GM12878 (cell line): ENCODE results near the gene HOMER2. TPM values are rescaled to one million over a fixed set of nuclear protein-coding genes. Genes with fewer than 3 reads are reported as not detected.
A peak's percentile ranks its signal among the peaks of the same experiment; 100 is the strongest.

Experiments used
- ATF7 ChIP-seq: fragments of 450-650 bp; IDR thresholded peaks from 2 replicates; pipeline ENCODE4 v1.6.1; 2016; ENCODE audit warnings: low read depth, mild to moderate bottlenecking
- CBFB ChIP-seq: IDR thresholded peaks from 2 replicates; pipeline ENCODE4 v1.6.1; 2016; ENCODE audit warnings: antibody characterized with exemption, low read depth
- CHD2 ChIP-seq: IDR thresholded peaks from 2 replicates; pipeline ENCODE4 v1.6.1; 2011; ENCODE audit warnings: low read depth, low read length, improper control_type of control experiment, borderline replicate concordance
- CREB1 ChIP-seq: IDR thresholded peaks from 2 replicates; pipeline ENCODE4 v1.6.1; 2012; ENCODE audit warnings: low read depth, mild to moderate bottlenecking, inconsistent platforms
- ELK1 ChIP-seq: IDR thresholded peaks from 2 replicates; pipeline ENCODE4 v1.6.1; 2012; ENCODE audit warnings: low read depth, low read length, improper control_type of control experiment
- GABPA ChIP-seq: IDR thresholded peaks from 2 replicates; pipeline ENCODE4 v1.6.1; 2014; ENCODE audit warnings: antibody characterized with exemption, low read depth, mild to moderate bottlenecking, inconsistent platforms
- HDAC2 ChIP-seq: fragments of 200-600 bp; sonication (generic); IDR thresholded peaks from 2 replicates; pipeline ENCODE4 v1.6.1; 2017
- IKZF2 ChIP-seq, 2 experiments: fragments of 450-650 bp; IDR thresholded peaks; 2 replicates each; pipeline ENCODE4 v1.6.1; 2017; ENCODE audit warnings: mild to moderate bottlenecking in 2 of 2, moderate library complexity in 2 of 2
- IRF3 ChIP-seq: fragments of 450-650 bp; IDR thresholded peaks from 2 replicates; pipeline ENCODE4 v1.6.1; 2014; ENCODE audit warnings: mild to moderate bottlenecking
- MYC ChIP-seq: IDR thresholded peaks from 2 replicates; pipeline ENCODE4 v1.6.1; 2011; ENCODE audit warnings: mild to moderate bottlenecking, low read length, moderate library complexity, inconsistent platforms; ENCODE audit not compliant: insufficient read depth, insufficient replicate concordance, insufficient read length, severe bottlenecking
- NBN ChIP-seq: fragments of 450-650 bp; IDR thresholded peaks from 2 replicates; pipeline ENCODE4 v1.6.1; 2016
- PAX8 ChIP-seq: fragments of 450-650 bp; IDR thresholded peaks from 2 replicates; pipeline ENCODE4 v1.6.1; 2017; ENCODE audit warnings: mild to moderate bottlenecking, moderate library complexity
- PML ChIP-seq: IDR thresholded peaks from 2 replicates; pipeline ENCODE4 v1.6.1; 2012; ENCODE audit warnings: low read length, inconsistent platforms
- POU2F2 ChIP-seq: IDR thresholded peaks from 3 replicates; pipeline ENCODE4 v1.6.1; 2011; ENCODE audit warnings: low read depth, mild to moderate bottlenecking, low read length, borderline replicate concordance
- RAD51 ChIP-seq: fragments of 450-650 bp; IDR thresholded peaks from 2 replicates; pipeline ENCODE4 v1.6.1; 2016; ENCODE audit warnings: moderate library complexity, mild to moderate bottlenecking, inconsistent platforms
- RCOR1 ChIP-seq: conservative IDR thresholded peaks from 2 replicates; pipeline ENCODE4 v1.6.1; 2012; ENCODE audit warnings: low read depth, low read length, improper control_type of control experiment
- RELA ChIP-seq: fragments of 450-650 bp; IDR thresholded peaks from 2 replicates; pipeline ENCODE4 v1.8.0; 2014; ENCODE audit warnings: borderline replicate concordance; ENCODE audit not compliant: partially characterized antibody
- SMAD5 ChIP-seq: IDR thresholded peaks from 2 replicates; pipeline ENCODE4 v1.6.1; 2016; ENCODE audit warnings: antibody characterized with exemption, low read depth
- SP1 ChIP-seq: IDR thresholded peaks from one replicate; pipeline ENCODE4 v1.6.1; 2011; ENCODE audit warnings: low read depth, low read length
- TCF12 ChIP-seq: IDR thresholded peaks from 2 replicates; pipeline ENCODE4 v1.6.1; 2011; ENCODE audit warnings: low read depth, mild to moderate bottlenecking, low read length
- TCF3 ChIP-seq: IDR thresholded peaks from 2 replicates; pipeline ENCODE4 v1.6.1; 2012; ENCODE audit warnings: low read depth, mild to moderate bottlenecking, low read length, borderline replicate concordance; ENCODE audit not compliant: insufficient read depth
- ZBTB40 ChIP-seq: fragments of 450-650 bp; IDR thresholded peaks from 2 replicates; pipeline ENCODE4 v1.6.1; 2016; ENCODE audit warnings: mild to moderate bottlenecking, moderate library complexity, borderline replicate concordance
- polyA plus RNA-seq, 11 experiments: library from polyadenylated mRNA; depleted of rRNA in 4 of 11; unstranded in 6 of 11; stranded (reverse) in 5 of 11; fragments of >200 nt; fragmentation: Nextera tagmentation in 4 of 11; fragmentation: Illumina TruSeq in 1 of 11; extraction: Ambion mirVana in 4 of 11; extraction: Trizol in 1 of 11; gene quantifications; 1 replicate in 1 of 11; 2 replicates in 10 of 11; pipeline versions ENCODE4 v1.2.1 to v1.2.3, GENCODE V29; 2011 to 2016; ENCODE audit warnings: inconsistent platforms in 2 of 11, missing spikeins in 2 of 11, low read depth in 1 of 11
- total RNA-seq, 4 experiments: library from RNA; depleted of rRNA in 3 of 4; stranded (reverse); fragments of >200 nt in 3 of 4; fragmentation: Illumina TruSeq in 1 of 4; extraction: Trizol in 1 of 4; gene quantifications; 2 replicates each; pipeline versions ENCODE4 v1.2.1 to v1.2.3, GENCODE V29; 2013 to 2021
- TF ChIP-seq, protein P1 (sequence below): fragments of 450-650 bp; conservative IDR thresholded peaks from 2 replicates; pipeline ENCODE4 v1.6.1; 2017; ENCODE audit warnings: mild to moderate bottlenecking, moderate library complexity

HOMER2 gene
- total and polyA plus RNA-seq, 10 of the 15 experiments (the other 5 are each of a cell fraction or from before 2014, with no cell fraction given), result 0.60 to 5.0 (median 1.8) TPM

DNA sequence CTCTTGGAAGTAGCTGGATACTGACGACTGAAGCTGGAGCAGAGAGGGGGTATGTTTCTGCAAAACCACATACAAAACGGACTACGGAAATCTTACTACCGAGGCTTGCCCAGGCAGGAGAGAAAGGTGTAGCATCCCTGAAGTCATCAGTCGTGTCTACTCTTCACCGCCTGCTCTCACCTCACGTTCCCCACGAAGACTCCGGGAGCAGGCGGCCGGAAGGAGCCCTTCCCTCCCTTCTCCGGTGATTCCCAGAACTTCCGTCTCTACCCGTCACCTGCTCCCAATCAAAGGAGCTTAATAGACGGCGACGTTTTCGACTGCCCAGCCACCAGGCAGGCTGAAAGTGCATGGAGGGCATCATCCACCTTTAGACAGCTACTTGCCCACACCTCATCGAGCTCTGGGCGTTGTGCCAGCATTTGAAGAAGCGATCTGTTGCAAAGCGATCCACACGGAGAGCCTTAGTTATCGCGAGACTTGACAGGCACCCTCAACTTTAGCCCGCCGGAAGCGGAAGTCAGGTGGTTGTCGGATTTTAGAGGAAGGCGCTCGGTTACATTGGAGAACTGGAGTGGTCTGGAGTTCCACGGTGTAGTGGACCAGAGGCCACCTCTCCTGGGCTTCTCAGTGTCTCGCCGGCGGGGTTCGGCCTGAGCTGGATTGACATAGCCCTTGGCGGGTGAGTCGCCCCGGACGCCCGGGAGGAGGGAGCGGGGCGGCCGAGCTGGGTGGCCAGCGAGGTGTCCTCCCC is 33.3 kb upstream of the HOMER2 start, which contains the start of gene RAMAC (continued):
- no peak for TF ChIP-seq TCF12
- TF ChIP-seq CREB1, result 0 out of 2 replicates have a peak, but pooled peaks have one; percentile 23
- peak; percentile 53; a peak in 2 of 4 replicates for TF ChIP-seq IKZF2 (IDR thresholded peaks at IDR 0.05)
- peak; percentile 75; the same call in 1 of the 2 replicates for TF ChIP-seq PML
- TF ChIP-seq RELA, result peak; percentile 63
- 0 out of 2 replicates have a peak, but pooled peaks have one; percentile 49 for TF ChIP-seq PAX8
- 0 out of 2 replicates have a peak, but pooled peaks have one; percentile 39 for TF ChIP-seq NBN
- TF ChIP-seq RCOR1, result no peak
- TF ChIP-seq POU2F2, result peak; percentile 35; the same call in 1 of the 3 replicates
- TF ChIP-seq IRF3, result no peak
- TF ChIP-seq SMAD5, result peak; percentile 77; the same call in 1 of the 2 replicates
- TF ChIP-seq RAD51, result peak; percentile 77
- 0 out of 2 replicates have a peak, but pooled peaks have one; percentile 46 for TF ChIP-seq HDAC2
- TF ChIP-seq GABPA, result peak; percentile 86
- TF ChIP-seq ATF7, result no peak
- TF ChIP-seq CHD2, result peak; percentile 97
- TF ChIP-seq ELK1, result peak; percentile 85
- peak; percentile 93 for TF ChIP-seq ZBTB40
- TF ChIP-seq, protein P1, sequence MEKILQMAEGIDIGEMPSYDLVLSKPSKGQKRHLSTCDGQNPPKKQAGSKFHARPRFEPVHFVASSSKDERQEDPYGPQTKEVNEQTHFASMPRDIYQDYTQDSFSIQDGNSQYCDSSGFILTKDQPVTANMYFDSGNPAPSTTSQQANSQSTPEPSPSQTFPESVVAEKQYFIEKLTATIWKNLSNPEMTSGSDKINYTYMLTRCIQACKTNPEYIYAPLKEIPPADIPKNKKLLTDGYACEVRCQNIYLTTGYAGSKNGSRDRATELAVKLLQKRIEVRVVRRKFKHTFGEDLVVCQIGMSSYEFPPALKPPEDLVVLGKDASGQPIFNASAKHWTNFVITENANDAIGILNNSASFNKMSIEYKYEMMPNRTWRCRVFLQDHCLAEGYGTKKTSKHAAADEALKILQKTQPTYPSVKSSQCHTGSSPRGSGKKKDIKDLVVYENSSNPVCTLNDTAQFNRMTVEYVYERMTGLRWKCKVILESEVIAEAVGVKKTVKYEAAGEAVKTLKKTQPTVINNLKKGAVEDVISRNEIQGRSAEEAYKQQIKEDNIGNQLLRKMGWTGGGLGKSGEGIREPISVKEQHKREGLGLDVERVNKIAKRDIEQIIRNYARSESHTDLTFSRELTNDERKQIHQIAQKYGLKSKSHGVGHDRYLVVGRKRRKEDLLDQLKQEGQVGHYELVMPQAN, result peak; percentile 75; the same call in 1 of the 2 replicates
- no peak; the same call in 1 of the 2 replicates for TF ChIP-seq TCF3
- 0 out of 2 replicates have a peak, but pooled peaks have one; percentile 51 for TF ChIP-seq CBFB
- TF ChIP-seq MYC, result no peak
- no peak for TF ChIP-seq SP1
